PFSK-1 (cell line): ENCODE results near the gene FBXL7.

ENCODE experiments used
- POLR2AphosphoS5 ChIP-seq: IDR thresholded peaks from 2 replicates; pipeline ENCODE4 v1.6.1; 2012; ENCODE audit warnings: low read depth, mild to moderate bottlenecking, control low read depth, low read length, moderate library complexity
- SIN3A ChIP-seq: IDR thresholded peaks from 2 replicates; pipeline ENCODE4 v1.6.1; 2012; ENCODE audit warnings: mild to moderate bottlenecking, low read length, moderate library complexity, borderline replicate concordance; ENCODE audit not compliant: insufficient read depth
- TF ChIP-seq, protein P1 (sequence below), 2 experiments: IDR thresholded peaks; 2 replicates each; pipeline versions ENCODE4 v1.6.1 to v1.8.0; 2011 to 2012; ENCODE audit warnings: low read depth in 2 of 2, low read length in 2 of 2, control low read depth in 1 of 2, inconsistent platforms in 1 of 2, mild to moderate bottlenecking in 1 of 2, moderate library complexity in 1 of 2; ENCODE audit not compliant: insufficient read depth in 1 of 2

DNA sequence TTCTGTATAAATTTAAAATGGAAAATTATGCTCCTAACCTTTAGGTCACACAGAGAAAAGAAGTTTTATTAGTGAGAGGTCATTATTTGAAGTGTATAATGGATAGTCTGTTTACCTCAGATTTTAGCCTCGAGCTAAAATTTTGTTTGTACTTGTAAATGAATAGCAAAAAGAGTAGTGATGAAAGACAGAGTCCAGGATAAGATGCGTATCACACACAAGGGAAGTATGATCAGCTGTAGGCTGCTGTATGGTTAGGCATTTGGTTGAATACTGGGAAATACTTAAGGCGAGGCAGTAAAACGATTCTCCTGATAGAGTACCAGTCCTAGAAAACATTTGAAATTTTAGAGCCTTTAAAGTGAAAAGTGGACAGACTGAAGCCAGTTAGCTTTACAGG is 92.7 kb downstream of the FBXL7 start:
- TF ChIP-seq, protein P1, sequence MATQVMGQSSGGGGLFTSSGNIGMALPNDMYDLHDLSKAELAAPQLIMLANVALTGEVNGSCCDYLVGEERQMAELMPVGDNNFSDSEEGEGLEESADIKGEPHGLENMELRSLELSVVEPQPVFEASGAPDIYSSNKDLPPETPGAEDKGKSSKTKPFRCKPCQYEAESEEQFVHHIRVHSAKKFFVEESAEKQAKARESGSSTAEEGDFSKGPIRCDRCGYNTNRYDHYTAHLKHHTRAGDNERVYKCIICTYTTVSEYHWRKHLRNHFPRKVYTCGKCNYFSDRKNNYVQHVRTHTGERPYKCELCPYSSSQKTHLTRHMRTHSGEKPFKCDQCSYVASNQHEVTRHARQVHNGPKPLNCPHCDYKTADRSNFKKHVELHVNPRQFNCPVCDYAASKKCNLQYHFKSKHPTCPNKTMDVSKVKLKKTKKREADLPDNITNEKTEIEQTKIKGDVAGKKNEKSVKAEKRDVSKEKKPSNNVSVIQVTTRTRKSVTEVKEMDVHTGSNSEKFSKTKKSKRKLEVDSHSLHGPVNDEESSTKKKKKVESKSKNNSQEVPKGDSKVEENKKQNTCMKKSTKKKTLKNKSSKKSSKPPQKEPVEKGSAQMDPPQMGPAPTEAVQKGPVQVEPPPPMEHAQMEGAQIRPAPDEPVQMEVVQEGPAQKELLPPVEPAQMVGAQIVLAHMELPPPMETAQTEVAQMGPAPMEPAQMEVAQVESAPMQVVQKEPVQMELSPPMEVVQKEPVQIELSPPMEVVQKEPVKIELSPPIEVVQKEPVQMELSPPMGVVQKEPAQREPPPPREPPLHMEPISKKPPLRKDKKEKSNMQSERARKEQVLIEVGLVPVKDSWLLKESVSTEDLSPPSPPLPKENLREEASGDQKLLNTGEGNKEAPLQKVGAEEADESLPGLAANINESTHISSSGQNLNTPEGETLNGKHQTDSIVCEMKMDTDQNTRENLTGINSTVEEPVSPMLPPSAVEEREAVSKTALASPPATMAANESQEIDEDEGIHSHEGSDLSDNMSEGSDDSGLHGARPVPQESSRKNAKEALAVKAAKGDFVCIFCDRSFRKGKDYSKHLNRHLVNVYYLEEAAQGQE (IDR thresholded peaks at IDR 0.05; ENCODE audit: insufficient read depth in 1 of 2, low read depth in 2 of 2, low read length in 2 of 2), result no peak
- TF ChIP-seq SIN3A (no peak), POLR2AphosphoS5 (no peak)
